Osteocyte (in vitro differentiated cells): ENCODE results near the gene FXYD1. TPM values are rescaled to one million over a fixed set of nuclear protein-coding genes. Genes with fewer than 3 reads are reported as not detected.

Source experiments
- DNase-seq: peaks from one replicate; pipeline ENCODE4 v3.0.0; 2021; ENCODE audit warnings: mixed read lengths; ENCODE audit not compliant: unreplicated experiment; ENCODE audit errors: extremely low spot score
- H3K27ac Mint-ChIP-seq: one replicate; pipeline ENCODE4 v1.8.0; 2021; ENCODE audit warnings: mild to moderate bottlenecking, mixed read lengths; ENCODE audit not compliant: unreplicated experiment
- H3K27me3 Mint-ChIP-seq: one replicate; pipeline ENCODE4 v1.8.0; 2021; ENCODE audit warnings: mixed read lengths; ENCODE audit not compliant: unreplicated experiment
- H3K36me3 Mint-ChIP-seq: one replicate; pipeline ENCODE4 v1.8.0; 2021; ENCODE audit warnings: mixed read lengths; ENCODE audit not compliant: unreplicated experiment
- H3K4me1 Mint-ChIP-seq: one replicate; pipeline ENCODE4 v1.8.0; 2021; ENCODE audit warnings: mixed read lengths; ENCODE audit not compliant: unreplicated experiment
- H3K4me3 Mint-ChIP-seq: one replicate; pipeline ENCODE4 v1.8.0; 2021; ENCODE audit warnings: mild to moderate bottlenecking, moderate library complexity, mixed read lengths; ENCODE audit not compliant: unreplicated experiment
- H3K9me3 Mint-ChIP-seq: one replicate; pipeline ENCODE4 v1.8.0; 2021; ENCODE audit warnings: mixed read lengths; ENCODE audit not compliant: unreplicated experiment
- total RNA-seq: library from RNA; stranded (reverse); gene quantifications from 2 replicates; pipeline ENCODE4 v1.2.1, GENCODE V29; 2021
- TF ChIP-seq, protein P1 (sequence below): fragments of 200-600 bp; sonication (generic); IDR thresholded peaks from 2 replicates; pipeline ENCODE4 v1.5.0; 2021; ENCODE audit warnings: antibody characterized with exemption, mild to moderate bottlenecking, moderate library complexity

The FXYD1 gene
- total RNA-seq, 1 donor from 2014 or later, result 0.86 TPM

DNA sequence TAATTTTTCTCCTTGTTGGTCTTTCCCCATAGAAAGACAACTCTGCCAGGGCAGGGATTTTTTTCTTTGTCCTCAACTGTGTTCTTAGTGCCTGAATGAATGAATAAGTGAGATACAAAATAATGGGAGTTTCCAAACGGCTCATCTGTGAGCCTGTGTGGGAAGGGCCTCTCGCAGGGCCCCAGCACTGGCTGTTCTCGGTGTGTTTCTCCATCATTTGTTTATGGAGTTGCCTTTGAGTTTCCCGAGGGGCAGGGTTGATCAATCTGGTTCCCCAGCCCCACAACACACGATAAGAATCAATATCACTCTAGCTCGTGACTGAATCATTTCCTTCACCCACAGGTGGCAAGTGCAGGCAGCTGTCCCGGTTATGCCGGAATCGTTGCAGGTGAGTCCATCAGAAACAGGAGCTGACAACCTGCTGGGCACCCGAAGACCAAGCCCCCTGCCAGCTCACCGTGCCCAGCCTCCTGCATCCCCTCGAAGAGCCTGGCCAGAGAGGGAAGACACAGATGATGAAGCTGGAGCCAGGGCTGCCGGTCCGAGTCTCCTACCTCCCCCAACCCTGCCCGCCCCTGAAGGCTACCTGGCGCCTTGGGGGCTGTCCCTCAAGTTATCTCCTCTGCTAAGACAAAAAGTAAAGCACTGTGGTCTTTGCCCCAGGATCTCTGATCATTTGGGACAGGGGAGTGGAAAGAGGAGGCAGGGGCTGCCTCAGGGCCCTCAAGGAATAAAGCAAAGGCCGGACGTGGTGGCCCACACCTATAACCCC is 30.8 kb downstream of the FXYD1 start:
- Mint-ChIP-seq H3K4me3 (no peak overlapping the region), H3K4me1 (peaks cover 13% of the 10 kb centered on the region), H3K36me3 (peaks cover 17% of the 10 kb centered on the region), H3K9me3 (peaks cover 2% of the 10 kb centered on the region), H3K27me3 (no peaks in the 10 kb centered on the region), H3K27ac (no peak overlapping the region)
- DNase-seq, result no peak
- TF ChIP-seq, protein P1, sequence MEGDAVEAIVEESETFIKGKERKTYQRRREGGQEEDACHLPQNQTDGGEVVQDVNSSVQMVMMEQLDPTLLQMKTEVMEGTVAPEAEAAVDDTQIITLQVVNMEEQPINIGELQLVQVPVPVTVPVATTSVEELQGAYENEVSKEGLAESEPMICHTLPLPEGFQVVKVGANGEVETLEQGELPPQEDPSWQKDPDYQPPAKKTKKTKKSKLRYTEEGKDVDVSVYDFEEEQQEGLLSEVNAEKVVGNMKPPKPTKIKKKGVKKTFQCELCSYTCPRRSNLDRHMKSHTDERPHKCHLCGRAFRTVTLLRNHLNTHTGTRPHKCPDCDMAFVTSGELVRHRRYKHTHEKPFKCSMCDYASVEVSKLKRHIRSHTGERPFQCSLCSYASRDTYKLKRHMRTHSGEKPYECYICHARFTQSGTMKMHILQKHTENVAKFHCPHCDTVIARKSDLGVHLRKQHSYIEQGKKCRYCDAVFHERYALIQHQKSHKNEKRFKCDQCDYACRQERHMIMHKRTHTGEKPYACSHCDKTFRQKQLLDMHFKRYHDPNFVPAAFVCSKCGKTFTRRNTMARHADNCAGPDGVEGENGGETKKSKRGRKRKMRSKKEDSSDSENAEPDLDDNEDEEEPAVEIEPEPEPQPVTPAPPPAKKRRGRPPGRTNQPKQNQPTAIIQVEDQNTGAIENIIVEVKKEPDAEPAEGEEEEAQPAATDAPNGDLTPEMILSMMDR, result no peak

DNA sequence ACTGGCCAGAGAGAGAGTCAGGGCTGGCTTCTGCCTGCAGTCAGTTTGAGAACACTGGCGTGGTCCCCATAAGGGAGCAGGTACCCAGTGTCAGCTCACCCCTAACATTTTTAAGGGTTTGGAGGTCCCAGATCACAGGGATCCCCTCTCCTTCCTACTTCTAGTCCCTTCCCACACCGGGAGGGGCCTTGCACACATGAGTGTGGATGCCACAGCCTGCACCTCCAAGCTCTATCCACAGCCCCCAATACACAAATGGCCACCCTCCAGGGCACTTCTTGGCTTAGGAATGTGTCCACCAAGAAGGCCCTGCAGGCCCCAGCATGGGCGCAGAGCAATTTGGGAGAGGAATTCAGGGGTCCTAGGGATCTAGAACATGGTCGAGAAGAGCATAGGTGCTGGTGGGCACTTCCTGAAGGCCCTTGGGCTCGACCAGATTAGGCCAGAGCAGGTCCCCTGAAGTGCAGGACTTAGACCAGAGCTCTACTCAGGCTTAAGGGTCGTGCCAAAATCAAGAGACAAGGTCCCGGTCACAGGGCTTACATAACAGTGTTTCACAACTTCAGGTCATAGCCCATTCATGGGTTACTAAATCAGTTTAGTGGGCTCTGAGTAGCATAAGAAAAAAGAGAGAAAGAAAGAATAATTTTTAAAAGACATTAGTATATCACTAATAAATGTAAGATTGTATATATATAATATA is 31.9 kb downstream of the FXYD1 start:
- H3K4me1 Mint-ChIP-seq, result peaks cover 13% of the 10 kb centered on the region
- TF ChIP-seq, protein P1, result no peak
- no peak overlapping the region for H3K4me3 Mint-ChIP-seq
- no peak overlapping the region for H3K27ac Mint-ChIP-seq
- peak; percentile 65 for DNase-seq
- peaks cover 12% of the 10 kb centered on the region for H3K36me3 Mint-ChIP-seq
- H3K9me3 Mint-ChIP-seq, result no peaks in the 10 kb centered on the region
- no peaks in the 10 kb centered on the region for H3K27me3 Mint-ChIP-seq

DNA sequence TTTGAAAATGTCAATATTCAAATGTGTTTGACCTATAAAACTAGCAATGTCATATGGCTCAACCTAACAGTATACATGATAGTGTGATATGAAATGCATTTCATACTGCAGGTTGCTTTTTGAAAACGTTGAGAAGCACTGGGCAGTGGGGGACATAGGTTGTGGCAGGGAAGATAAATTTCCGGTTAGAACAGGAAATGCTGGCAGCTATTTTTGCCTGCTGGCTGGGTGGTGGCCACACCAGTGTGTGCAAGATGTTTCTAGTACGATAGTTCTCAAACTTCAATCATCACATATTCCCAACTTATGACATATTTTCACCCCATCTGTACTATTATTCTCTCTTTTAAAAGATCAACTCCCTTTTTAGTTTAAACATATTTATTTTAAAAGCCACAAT is 33.1 kb downstream of the FXYD1 start:
- Mint-ChIP-seq H3K27ac (no peak overlapping the region), H3K4me3 (no peak overlapping the region), H3K27me3 (no peaks in the 10 kb centered on the region), H3K36me3 (peaks cover under 1% of the 10 kb centered on the region), H3K4me1 (peaks cover 15% of the 10 kb centered on the region), H3K9me3 (no peaks in the 10 kb centered on the region)
- TF ChIP-seq, protein P1, result no peak
- peak; percentile 17 for DNase-seq

DNA sequence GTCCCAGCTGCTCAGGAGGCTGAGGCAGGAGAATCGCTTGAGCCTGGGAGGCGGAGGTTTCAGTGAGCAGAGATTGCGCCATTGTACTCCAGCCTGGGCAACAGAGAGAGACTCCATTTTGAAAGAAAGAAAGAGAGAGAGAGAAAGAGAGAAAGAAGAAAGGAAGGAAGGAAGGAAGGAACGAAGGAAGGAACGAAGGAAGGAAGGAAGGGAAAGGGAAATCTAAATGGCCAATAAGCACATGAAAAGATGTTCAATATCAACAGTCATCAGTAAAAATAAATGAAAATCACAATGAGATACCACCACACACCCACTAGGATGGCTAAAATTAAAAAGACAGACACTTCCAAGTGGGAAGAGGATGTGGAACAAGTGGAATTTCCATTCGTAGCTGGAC is 35.6 kb downstream of the FXYD1 start:
- Mint-ChIP-seq H3K36me3 (no peaks in the 10 kb centered on the region), H3K27ac (no peak overlapping the region), H3K27me3 (no peaks in the 10 kb centered on the region), H3K4me3 (no peak overlapping the region), H3K9me3 (no peaks in the 10 kb centered on the region), H3K4me1 (peaks cover 2% of the 10 kb centered on the region)
- DNase-seq, result no peak
- TF ChIP-seq, protein P1, result no peak

DNA sequence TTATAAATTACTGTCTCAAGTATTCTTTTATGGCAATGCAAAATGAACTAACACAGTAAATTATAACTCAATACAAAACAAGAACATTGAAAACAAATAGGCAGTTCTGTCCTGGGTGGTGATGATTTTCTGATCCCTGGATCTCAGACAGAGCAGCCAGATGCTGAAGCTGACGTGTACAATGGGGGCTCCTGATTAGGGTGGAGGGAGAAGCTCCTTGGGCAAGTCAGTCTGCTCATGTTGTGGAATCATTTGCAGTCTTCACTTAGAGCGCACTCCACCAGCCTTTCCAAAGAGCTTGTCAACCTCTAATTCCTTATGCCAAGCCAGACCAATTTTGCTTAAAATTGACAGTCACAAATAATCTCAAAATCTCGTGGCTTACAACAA is 37.6 kb downstream of the FXYD1 start:
- TF ChIP-seq, protein P1, result no peak
- H3K4me3 Mint-ChIP-seq, result no peak overlapping the region
- no peak overlapping the region for H3K27ac Mint-ChIP-seq
- no peaks in the 10 kb centered on the region for H3K9me3 Mint-ChIP-seq
- no peaks in the 10 kb centered on the region for H3K27me3 Mint-ChIP-seq
- no peak for DNase-seq
- no peaks in the 10 kb centered on the region for H3K36me3 Mint-ChIP-seq
- peaks cover 2% of the 10 kb centered on the region for H3K4me1 Mint-ChIP-seq
